Bronchial epithelial cell (primary cell): ENCODE data around the gene KIRREL1. TPM values are rescaled to one million over a fixed set of nuclear protein-coding genes. Genes with fewer than 3 reads are reported as not detected.
A peak's percentile ranks its signal among the peaks of the same experiment; 100 is the strongest.

Experiments
- DNase-seq: peaks from one replicate; pipeline ENCODE4 v3.0.0-alpha.2; 2010; ENCODE audit warnings: low read depth
- FAIRE-seq: peaks from 2 replicates; lab custom pipeline; 2011; peaks lifted over from hg19 to GRCh38; lab: Jason Lieb, UNC
- H3K27me3 ChIP-seq: 2 replicates; pipeline ENCODE4 v1.5.1; 2011; ENCODE audit warnings: low read length; ENCODE audit not compliant: control insufficient read depth, insufficient read depth
- H3K36me3 ChIP-seq: 2 replicates; pipeline ENCODE4 v1.5.1; 2011; ENCODE audit warnings: low read length; ENCODE audit not compliant: control insufficient read depth, insufficient read depth
- H3K4me3 ChIP-seq: 2 replicates; pipeline ENCODE4 v1.5.1; 2011; ENCODE audit warnings: mild to moderate bottlenecking, low read depth, low read length, control low read depth
- total RNA-seq: library from RNA; depleted of rRNA; stranded (reverse); fragments of >200 nt; gene quantifications from 2 replicates; pipeline ENCODE4 v1.2.1, GENCODE V29; 2014
- TF ChIP-seq, protein P1 (sequence below): IDR thresholded peaks from 2 replicates; pipeline ENCODE4 v1.5.1; 2011; ENCODE audit warnings: mild to moderate bottlenecking, moderate library complexity, low read length, control low read depth, inconsistent platforms; ENCODE audit not compliant: insufficient read depth, severe bottlenecking

KIRREL1 gene
- total RNA-seq: 20.2 and 24.2 TPM in 2 replicates

DNA sequence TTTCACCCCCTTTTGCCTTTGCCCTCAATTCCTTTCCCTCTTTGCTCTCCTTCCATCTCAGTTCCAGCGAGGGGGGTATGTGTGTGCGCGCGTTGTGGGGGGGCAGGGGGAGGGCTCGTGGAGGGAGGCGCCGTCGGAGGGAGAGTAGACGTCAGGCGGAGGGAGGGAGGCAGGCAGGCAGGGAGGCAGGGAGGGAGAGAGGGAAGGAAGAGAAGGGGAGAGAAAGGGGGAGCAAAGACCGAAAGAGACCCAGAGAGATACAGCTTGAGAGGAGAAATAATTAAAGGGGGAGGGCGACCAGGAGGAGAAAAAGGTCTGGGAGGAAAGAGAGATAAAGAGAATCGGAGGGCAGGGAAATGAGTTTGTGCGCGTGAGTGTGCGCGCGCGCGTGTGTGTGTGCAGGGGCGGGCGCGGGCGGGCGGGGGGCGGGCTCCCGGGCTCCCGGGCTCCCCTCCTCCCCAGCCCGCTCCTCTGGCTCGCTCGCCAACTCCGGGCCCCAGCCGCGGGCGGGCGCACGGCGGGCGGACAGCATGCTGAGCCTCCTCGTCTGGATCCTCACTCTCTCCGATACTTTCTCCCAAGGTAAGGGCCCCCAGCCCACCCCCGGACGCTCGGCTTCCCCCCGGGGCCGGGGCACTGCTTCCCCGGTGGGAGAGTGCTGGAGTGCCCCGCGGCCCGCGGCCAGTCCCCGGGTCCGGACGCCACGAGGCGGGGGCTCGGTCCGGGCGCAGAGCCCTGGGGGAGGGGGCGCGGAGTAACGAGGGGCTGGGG, at the start of gene KIRREL1:
Gene KIRREL1, plus strand, starts transcription at position 499 of the 771 bp plus-strand sequence. Its CDS starts 32 bp downstream, at position 531.
- peak within 1 kb of the TSS; percentile 83 for H3K4me3 ChIP-seq
- peaks cover 1% of the 10 kb centered on the region for H3K36me3 ChIP-seq
- DNase-seq (no peak), FAIRE-seq (no peak)
- H3K27me3 ChIP-seq: peaks cover 2% of the 10 kb centered on the region
- TF ChIP-seq, protein P1, sequence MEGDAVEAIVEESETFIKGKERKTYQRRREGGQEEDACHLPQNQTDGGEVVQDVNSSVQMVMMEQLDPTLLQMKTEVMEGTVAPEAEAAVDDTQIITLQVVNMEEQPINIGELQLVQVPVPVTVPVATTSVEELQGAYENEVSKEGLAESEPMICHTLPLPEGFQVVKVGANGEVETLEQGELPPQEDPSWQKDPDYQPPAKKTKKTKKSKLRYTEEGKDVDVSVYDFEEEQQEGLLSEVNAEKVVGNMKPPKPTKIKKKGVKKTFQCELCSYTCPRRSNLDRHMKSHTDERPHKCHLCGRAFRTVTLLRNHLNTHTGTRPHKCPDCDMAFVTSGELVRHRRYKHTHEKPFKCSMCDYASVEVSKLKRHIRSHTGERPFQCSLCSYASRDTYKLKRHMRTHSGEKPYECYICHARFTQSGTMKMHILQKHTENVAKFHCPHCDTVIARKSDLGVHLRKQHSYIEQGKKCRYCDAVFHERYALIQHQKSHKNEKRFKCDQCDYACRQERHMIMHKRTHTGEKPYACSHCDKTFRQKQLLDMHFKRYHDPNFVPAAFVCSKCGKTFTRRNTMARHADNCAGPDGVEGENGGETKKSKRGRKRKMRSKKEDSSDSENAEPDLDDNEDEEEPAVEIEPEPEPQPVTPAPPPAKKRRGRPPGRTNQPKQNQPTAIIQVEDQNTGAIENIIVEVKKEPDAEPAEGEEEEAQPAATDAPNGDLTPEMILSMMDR: no peak

DNA sequence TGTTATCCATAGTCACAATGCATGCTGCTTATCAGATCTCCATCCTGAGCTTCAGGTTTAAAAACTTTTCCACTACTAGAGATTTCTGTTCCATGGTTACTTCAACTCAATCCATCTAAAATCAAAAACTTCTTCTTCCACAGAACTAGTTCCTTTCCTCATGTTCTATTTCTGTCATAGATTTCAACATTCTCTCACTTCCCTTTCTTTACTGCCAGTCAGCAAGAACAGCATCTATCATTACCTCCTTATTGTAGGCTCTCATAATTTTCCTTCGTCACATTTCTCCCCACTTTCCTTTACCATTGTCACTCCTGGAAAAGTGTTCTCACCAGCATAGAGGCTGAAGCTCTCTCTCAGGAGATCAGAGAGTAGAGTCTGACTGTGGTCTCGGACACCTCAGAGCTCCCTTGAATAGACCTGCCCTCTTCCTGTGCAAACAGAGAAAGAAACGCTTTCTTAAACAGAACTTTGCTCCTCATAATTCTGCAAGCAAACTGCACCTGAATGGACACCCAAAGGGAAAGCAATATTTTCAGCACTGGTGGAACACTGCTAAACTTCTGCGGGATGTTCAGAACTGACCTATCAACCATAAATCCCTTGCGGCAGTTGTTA, 48.7 kb upstream of the KIRREL1 start:
- FAIRE-seq: no peak
- H3K27me3 ChIP-seq: no peaks in the 10 kb centered on the region
- H3K4me3 ChIP-seq: no peak overlapping the region
- TF ChIP-seq, protein P1: no peak
- no peak for DNase-seq
- no peaks in the 10 kb centered on the region for H3K36me3 ChIP-seq

DNA sequence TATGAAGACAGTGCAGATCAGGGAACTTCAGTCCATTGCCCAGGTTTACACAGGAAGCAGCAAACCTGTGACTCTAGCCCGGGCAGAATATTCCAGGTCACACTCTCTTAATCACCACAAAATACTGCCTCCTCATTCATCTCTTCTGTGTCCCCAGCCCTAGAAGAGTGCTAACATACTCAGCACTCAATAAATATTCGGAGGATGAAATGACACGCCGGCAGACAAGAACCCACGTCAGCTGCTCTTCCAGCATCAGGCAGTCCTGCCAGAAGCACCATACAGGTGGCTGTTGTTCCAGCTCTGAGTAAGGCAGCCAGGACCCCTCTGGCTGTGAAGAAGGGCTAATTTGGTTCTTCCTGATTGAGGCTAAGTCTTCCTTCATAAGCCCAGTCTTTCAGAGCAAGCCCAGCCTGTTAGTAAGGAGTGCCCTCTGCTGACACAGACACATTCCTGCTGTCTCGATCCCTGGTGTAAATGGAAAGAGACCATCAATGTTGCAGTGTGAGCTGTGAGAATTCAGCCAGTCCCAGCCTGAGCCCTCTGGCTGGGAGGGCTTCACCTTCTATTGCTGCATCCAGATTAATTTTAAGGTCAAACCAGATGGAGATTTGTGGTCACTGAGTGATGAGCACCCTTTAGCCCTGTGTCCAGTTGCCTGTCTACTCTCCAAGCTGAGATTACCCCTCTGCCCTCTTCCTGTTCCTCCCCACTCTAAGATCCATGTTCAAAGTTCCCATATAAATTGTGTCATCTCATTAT, 45.0 kb upstream of the KIRREL1 start:
- Histone ChIP-seq H3K36me3 (no peaks in the 10 kb centered on the region), H3K27me3 (peaks cover 5% of the 10 kb centered on the region), H3K4me3 (no peak overlapping the region)
- TF ChIP-seq, protein P1: peak; percentile 68
- no peak for FAIRE-seq
- DNase-seq: peak; percentile 56

DNA sequence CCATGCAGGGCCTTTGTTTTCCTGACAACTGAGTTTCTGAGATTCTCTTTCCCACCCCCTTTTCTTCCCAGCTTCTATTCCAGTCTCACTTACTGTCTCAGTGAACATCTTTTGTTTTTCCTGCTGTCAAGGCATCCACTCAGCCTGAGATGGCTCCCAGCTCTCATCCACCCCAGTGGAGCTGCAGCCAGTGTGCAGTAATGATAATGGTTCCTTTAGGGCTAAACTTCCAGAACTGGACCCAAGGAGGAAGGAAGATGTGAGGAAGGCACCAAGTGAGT, 44.4 kb upstream of the KIRREL1 start:
- Histone ChIP-seq H3K27me3 (peaks cover 5% of the 10 kb centered on the region), H3K4me3 (no peak overlapping the region)
- FAIRE-seq: no peak

DNA sequence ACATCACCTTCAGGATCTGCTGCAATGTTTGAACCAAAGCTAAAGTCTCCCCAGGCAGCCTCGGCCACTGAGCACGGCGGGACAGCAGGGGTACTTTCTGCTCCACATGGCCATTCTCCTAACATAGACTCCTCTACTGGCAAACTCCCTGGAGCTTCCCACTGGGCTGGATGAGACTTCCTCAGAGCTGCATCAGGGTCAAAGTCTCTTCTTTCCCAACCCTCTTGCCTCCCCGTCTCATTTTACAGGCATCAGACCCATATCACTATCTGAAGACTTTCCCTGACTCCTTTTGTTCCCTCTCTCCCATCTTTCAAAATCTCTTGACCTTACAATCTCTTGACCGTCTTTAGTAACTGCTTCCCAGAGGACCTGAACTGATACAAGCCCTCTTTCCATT, 42.2 kb upstream of the KIRREL1 start:
- Histone ChIP-seq H3K27me3 (peaks cover 5% of the 10 kb centered on the region), H3K36me3 (no peaks in the 10 kb centered on the region), H3K4me3 (no peak overlapping the region)
- FAIRE-seq: peak; percentile 52
- TF ChIP-seq, protein P1: no peak
- no peak for DNase-seq

More for the DNA sequence above, 44.4 kb upstream of the KIRREL1 start:
- no peaks in the 10 kb centered on the region for H3K36me3 ChIP-seq
- TF ChIP-seq, protein P1: no peak
- DNase-seq: no peak
